Kasumi-1 (cell line): ENCODE data around the gene SEC31B.

Experiments
- DNase-seq, 2 experiments: peaks; one replicate each; lab custom pipeline; 2025; lab: John Stamatoyannopoulos, UW

Gene SEC31B

DNA sequence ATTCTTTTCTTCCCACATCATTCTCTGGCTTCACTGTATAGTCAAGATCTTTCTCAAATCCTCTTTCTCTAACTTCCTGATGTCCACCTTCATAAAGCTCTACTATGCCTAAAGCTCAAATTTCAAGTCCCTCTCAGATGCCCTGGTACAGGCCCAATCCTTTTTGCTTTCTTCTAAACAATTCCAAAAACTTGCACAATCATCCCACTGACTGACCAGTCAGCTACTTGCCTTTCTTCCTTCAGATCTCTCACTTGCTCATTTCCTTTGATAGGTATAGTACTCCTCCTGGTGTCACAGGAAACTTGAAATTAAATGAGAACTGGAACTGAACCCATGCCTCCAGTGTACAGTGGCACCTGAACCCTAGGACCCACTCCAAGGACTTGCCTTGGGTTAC, 18.2 kb downstream of the SEC31B start:
- no peak for DNase-seq

DNA sequence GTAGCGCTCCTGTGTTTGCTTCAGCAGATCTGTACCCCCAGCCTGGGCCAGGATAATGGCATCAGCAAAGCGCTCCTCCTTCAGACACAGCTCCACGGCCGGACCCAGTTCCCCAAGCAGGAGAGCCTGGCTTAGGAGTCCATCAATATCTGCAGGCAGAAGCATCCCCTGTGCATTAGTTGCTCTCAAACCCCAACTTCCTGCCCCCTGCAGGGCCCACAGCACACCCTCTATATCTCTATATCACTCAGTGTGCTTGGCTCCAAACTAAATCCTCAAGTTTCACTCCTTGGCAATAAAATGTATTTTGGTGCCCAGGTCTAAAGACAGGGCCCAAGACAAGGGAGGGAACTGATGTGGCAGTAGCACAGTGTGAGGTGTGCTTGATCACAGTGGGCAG, 21.6 kb downstream of the SEC31B start:
- no peak for DNase-seq

DNA sequence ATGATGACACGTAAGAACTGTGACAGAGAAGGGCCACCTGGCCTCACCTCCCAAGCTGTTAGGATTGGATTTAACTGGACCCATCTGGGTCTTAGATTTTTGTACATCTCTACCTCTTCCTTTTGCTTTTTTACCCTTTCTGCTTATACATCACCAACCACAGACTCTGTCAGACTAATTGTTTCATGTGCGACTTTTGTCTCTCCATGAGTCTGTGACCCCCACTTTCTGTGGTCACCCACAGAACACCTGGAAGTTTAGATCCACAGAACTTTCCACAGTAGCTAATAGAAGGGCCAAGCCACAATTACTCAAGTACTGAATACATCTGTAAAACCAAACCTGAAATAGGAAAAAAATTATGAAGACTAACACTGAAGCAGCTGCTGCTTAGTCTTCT, 23.1 kb downstream of the SEC31B start:
- DNase-seq = no peak

DNA sequence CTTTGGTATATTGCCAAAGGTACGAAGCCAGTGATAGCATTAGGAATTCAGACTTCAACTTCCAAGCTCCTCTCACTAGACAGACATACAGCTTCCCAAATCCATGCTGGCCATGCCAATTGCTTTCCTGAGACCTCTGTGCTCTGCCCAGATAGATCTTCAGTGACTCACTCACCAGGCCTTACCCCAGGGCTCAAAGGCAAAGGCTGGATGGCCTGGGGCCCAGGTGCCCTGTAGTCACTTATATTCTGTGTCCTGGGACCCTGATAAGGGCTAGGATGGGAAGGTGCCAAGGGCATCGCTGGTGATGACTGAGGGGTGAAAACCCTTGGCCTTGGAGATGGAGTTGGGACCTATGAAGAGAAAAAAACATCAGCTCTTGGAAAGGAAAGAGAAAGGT, 29.1 kb downstream of the SEC31B start:
- no peak for DNase-seq

DNA sequence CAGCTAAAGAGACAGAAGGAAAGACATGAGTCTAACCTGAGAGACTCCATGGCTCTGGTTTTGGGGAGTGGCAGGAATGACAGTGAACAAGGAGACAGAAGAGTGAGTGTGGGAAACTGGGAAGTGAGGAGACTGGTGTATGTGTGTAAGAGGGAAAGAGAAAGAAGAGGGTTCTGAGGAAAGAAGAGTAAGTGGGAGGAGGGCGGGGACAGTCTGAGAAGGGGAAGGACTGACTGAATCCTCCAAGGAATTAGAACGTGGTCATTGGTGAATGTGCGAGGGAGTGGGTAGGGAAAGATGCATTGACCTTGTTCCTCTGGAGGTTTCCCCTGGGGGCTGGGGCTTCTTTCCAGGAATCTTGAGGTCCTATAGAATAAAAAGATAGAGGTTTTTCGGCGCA, 30.3 kb downstream of the SEC31B start:
- DNase-seq = no peak

DNA sequence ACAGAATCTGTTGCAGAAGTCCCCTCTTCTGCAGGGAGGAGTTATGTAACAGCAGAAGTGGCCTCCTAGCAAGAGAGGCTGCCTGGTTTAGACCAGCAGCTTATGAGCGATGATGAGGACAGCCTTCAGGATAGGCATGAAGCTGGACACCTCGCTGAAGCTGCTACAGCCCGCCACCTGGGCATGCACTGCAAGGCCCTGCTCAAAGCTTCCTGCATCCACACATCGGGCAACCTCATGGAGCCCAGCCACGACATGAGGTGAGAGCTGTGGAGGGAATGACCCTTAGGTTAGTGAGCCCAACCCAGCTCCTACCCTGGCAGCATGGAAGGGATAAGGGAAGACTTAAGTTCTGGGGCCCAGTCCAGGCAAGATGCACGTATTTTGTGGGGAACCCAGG, 32.1 kb downstream of the SEC31B start:
- DNase-seq = no peak

DNA sequence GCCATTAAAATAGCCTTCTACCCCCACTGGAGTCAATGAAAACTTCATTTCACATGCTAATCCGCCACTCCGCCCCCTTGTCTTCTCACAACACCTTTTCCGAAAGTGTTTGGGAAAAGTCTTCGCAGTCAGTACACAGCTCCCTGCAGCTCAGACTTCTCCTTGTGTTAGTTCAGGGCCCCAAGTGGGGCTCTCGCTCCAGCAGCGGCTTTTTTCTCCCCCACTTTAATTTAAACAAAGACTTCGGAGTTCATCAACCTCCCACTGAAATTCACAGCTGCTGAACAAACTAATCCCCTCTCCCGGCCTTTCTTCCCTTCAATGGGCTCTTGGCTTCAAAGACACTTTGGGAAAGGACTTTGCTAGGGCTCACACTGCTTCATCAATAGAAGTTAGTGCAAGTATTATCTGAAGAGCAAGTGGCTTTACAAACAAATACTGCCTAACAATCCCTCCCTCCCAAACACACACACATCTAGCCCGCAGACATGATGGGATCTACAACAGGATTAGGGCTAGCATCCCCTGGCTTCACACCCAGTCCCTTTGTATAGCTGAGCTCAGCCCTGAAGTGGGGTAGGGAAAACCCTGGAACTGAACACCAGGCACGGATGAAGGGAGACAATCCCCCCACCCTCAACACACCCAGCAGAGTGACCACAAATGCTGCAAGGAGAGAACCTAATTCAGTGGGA, 33.7 kb downstream of the SEC31B start:
- DNase-seq = no peak

DNA sequence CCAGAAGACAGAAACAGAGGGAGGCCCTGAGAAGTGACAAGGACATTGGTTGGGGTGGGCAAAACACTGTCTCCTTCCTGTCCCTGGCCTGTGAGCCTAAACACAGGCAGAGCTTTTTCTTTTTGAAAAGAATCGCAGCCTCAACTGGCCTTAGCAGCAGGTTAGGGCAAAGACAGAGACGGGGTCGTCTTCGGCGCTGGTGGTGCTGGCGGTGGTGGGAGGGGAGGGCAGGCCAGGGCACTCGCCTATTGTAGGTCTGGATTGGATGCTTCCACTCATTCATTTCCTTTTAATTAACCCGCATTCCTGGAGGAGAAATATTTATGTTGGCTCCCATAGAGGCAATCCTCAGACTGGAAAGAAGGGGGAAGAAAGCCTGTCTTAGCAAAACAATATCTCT, 34.3 kb downstream of the SEC31B start:
- DNase-seq = no peak

DNA sequence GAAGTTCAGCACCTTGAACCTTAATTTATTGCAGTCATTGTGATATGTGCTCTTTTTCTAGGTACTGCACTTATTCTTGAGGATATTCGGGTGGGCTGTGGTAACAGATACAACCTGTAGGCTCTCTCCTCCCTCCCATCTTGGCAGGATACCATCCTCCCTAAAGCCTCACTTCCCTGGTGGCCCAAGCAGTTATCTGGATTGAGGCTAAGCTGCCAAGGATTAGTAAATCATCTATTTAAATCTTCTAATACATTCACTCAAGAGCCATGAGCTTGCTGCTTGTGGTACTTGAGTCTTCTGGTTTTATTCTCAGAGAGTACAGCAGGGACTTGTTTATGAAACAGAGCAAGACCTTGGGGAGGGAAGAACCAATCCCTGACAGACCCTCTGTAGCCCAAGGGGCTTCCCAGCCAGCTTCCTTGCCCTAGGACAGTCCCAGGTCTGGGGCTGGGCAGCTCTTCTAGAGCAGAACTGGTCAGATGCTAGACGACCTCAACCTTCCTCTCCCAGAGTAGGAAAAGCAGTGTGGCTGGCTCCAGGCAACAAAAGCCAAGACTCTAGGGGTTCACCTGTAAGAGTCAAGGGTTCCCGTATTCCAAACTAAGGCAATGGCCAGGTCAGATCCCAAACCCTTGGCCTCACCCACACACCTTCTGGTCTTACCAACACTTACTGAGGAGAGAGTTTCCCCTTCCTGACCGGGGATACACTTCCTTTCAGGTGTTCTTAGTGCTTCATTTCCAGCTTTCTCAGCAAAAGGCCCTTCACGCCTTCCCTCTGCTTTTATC, 35.6 kb downstream of the SEC31B start:
- no peak for DNase-seq

DNA sequence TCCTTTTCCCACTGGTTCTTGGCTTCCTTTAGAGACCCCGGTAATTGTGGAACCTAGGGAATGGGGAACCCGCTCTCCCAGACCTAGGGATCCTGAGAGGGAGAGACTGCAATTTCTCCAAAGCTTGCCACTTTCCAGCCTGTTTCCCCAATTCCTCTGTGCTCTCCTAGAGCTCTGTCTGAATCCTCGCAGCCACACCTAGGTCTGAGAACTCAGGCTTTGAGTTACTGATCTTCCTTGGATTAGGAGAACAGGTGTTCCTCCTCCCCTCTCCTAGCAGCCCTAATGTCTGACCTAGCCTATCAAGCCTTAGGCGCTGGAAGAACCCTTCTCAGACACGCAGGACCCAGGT, 36.9 kb downstream of the SEC31B start:
- DNase-seq = no peak

DNA sequence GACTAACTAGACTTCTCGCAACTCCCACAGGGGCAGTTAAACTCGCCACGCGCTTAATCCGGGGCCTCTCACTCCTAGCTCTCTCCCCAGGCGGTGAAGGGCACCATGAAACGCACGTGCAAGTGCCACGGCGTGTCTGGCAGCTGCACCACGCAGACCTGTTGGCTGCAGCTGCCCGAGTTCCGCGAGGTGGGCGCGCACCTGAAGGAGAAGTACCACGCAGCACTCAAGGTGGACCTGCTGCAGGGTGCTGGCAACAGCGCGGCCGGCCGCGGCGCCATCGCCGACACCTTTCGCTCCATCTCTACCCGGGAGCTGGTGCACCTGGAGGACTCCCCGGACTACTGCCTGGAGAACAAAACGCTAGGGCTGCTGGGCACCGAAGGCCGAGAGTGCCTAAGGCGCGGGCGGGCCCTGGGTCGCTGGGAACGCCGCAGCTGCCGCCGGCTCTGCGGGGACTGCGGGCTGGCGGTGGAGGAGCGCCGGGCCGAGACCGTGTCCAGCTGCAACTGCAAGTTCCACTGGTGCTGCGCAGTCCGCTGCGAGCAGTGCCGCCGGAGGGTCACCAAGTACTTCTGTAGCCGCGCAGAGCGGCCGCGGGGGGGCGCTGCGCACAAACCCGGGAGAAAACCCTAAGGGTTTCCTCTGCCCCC, 37.4 kb downstream of the SEC31B start:
- peak; percentile 78 to 84 for DNase-seq

DNA sequence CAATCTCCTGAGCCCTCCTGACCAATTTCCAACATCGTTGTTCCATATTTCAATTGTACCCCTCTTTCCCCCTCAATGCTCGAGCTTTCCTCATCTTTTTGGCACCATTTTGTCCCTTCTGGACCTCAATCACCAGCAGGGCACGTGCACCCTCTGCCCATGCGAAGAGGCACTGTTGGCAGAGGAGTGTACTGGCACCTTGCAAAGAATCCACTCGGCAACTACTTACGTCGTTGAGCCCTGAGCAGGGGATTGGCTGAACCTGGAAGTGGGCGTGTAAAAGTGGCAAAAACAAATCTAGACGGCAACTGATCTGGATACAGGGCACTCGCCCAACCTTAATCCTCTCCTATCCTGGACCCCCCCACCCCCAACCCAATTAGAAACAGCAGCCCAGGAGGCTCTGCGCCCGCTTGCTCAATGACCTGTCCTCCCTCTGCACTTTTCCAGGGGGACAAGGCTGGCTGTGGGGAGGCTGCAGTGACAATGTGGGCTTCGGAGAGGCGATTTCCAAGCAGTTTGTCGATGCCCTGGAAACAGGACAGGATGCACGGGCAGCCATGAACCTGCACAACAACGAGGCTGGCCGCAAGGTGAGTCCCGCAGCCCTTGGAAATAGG, 38.1 kb downstream of the SEC31B start:
- peak; percentile 95 to 96 for DNase-seq

DNA sequence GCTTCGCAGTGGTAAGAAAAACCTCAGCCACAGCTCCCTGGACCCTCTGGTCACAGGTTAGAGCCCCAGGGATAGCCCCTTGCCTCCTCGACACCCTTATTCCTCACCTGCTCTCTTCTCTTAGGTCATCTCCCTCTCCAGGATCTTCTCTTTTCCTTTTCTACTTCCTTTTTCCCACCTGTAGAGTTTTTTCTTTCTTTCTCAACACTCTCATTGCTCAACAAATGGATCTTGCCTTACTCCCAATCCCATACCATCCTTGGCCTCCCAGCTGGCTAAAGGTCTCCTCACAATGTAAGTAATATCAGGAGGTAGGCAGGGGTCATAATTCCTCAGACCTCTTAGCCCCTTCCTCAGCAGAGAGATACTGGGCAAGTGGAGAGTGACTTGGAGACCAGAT, 39.7 kb downstream of the SEC31B start:
- DNase-seq = no peak

DNA sequence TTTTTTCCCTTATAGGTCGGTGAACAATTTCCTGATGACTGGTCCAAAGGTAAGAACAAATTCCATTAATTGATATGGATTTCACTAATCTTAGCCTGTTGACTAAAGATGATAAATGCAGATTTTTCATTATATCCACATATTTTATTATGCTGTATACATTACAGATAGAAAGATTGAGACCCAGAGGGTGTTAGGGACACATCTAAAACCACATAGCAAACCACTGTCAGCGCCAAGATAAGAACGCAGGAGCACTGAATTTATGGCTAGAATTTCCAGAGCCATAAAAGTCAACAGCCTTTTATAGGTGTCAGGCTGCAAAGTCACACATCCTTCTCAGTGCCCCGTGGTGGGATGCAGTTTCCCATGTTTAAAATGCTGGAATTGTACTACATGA, 40.6 kb downstream of the SEC31B start:
- no peak for DNase-seq

DNA sequence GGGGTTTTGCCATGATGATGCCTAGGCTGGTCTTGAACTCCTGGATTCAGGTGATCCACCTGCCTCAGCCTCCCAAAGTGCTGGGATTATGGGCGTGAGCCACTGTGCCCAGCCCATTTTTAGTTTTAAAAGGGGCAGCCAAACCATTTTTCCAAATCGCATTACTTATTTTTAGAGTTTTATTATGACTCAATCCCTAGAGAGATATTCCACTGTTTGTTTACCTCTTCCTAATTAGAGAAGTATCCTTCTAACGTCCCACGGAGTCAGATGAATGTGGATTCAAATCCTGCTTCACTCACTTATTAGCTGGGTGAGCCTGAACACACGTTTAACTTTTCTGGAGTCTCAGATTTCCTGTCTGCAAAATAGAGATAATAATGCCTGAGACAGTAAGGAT, 41.7 kb downstream of the SEC31B start:
- no peak for DNase-seq

DNA sequence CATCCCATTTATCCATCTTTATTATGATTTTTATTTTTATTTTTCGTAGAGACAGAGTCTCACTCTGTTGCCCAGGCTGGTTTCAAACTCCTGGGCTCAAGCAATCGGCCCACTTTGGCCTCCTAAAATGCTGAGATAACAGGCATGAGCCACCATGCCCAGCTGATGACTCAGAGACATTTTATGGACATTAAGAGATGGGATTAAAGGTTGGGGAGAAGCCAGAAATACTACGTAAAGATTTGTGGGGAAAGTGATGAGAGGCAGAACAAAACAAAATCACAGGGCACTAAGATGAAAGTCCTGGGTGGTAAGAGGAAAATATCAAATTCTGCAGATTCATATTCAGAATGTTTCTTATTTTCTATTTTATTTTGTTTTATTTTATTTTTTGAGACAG, 49.3 kb downstream of the SEC31B start:
- no peak for DNase-seq

DNA sequence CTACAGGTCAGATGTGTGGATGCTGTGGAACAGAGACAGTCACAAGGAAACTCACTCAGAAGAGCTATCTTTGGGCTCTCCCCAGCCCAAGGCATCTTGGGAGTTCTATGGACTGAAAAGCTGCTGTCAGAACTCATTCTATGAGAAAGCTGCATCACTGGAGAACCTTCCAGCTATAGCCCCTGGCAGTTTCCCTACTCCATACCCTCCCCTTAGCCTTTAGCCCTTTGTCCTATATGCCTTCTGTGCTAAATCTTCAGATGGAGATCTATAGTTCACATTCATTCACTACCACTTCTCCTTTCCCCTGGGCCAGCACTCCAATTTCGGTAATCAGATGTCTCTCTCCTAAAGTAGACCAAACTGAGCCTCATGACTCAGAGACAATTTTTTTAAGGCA, 49.9 kb downstream of the SEC31B start:
- no peak for DNase-seq

DNA sequence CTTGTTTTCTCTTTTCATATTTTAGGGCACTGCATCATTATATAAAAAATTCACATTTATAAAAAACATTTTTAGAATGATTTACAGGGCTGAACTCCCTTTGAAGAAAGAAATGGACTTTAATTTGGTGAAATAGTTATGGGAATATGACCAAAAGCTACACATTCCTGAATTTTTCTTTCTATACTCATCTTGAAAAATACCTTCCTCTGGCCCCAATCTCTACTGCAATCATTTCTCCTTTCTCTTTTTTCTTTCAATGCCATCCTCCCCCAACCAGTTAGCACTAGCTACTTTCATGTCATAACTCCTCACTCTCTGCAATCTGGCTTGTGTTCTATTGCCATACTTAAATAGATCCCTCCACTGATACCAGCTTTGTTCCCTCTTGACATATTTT, 50.7 kb downstream of the SEC31B start:
- no peak for DNase-seq

DNA sequence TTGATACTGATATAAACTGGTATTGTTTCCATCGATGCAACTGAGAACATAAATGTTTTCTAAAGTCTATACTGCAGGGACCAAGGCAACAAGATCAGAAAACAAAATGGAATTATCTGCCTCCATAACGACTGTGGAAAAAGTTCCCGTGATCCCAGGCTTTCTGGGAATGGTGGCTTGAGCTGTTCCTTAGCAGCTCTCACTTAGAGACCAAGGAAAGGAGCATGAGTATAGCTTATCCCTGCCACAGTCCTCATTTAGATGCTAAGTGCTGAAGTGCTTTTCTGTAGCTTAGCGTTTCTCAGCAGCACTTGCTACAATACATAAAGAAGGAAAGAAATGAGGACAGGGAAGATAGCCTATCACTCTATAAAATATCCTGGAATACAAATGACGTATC, 51.3 kb downstream of the SEC31B start:
- no peak for DNase-seq

DNA sequence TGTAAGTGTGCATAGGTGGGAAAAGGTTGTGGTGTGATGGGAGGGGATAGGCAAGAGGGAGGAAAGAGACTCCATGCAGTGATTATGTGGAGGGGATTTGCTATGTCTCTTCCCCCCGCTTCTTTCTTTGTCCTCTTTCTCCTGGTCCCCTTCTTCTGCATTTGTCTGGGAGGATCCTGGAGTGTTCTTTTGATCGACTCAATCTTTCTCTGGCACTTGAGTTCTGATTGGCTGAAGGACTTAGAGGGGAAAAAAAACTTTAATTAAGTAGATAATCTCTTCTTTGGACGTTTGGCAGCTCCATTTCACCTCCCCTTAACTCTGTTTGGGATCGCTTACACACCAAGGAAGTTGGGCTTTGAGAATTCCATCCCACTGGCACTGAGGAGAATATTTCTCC, 57.0 kb downstream of the SEC31B start, which contains the start of gene WNT8B:
TSS of gene WNT8B (plus strand) at position 301 of the 400 bp plus-strand sequence. CDS start 160 bp downstream, outside the sequence.
- DNase-seq = no peak

DNA sequence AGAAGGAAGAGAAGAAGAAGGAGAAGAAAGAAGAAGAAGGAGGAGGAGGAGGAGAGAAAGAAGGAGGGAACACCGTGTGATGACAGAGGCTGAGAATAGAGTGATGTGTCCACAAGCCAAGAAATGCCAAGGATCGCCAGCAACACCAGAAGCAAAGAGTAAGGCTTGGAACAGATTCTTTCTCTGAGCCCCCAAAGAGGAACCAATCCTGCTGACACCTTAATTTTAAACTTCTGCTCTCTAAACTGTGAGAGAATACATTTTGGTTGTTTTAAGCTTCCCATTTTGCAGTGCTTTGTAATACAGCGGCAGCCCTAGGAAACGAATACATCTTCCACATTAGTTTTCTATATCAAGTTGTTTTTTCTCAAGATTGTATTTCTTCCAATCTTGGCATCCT, 70.7 kb downstream of the SEC31B start:
- no peak for DNase-seq

DNA sequence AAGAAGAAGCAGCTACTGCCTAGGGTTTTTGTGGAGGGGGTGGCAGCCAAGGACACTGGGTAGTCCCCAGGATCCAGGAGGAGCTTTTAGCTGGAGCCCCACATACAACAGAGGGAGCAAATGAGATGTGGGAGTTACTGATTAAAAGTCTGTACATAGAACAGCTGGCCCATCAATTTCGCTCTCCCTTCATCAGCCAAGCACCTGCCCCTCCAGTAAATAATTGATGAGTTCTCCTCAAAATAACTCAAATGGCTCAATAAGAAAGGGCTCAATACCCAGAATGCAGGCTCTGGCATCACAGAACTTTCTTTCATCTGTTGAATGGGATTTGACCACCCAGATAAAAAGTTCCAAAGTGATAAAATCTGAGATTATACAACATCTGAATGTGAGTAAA, 72.0 kb downstream of the SEC31B start:
- DNase-seq = no peak
